Common myeloid progenitor, CD34-positive (primary cell): Measurements from ENCODE around the gene ZFP91.

ENCODE experiments used
- CTCF ChIA-PET: fragments of 350-600 bp; sonication (Branson Sonifier 250); formaldehyde crosslinking; loops from one replicate; lab custom pipeline; 2021; ENCODE audit warnings: antibody characterized with exemption; lab: Charles Lee
- POLR2A ChIA-PET: fragments of 350-600 bp; sonication (Branson Sonifier 250); formaldehyde crosslinking; loops from one replicate; lab custom pipeline; 2021; ENCODE audit warnings: antibody characterized with exemption; lab: Charles Lee
- DNase-seq, 3 donors: peaks; one replicate each; pipeline versions ENCODE4 v3.0.0 to v3.0.0-alpha.2; 2013
- H3K27ac ChIP-seq, 2 experiments: 1 replicate in 1 of 2; 2 replicates in 1 of 2; pipeline ENCODE4 v1.7.0; 2013; ENCODE audit warnings: inconsistent platforms in 2 of 2, low read length in 2 of 2, mild to moderate bottlenecking in 2 of 2, low read depth in 1 of 2, moderate library complexity in 1 of 2; ENCODE audit not compliant: severe bottlenecking in 2 of 2, insufficient read depth in 1 of 2, poor library complexity in 1 of 2
- H3K27me3 ChIP-seq, 5 experiments: replicated peaks in 2 of 5; 1 replicate in 3 of 5; 2 replicates in 2 of 5; pipeline versions ENCODE4 v1.6.1 to v1.7.0; 2013; ENCODE audit warnings: low read length in 4 of 5, mild to moderate bottlenecking in 2 of 5, moderate library complexity in 2 of 5, inconsistent platforms in 1 of 5; ENCODE audit not compliant: insufficient read depth in 5 of 5, control insufficient read depth in 4 of 5
- H3K36me3 ChIP-seq, 4 experiments: 1 replicate in 2 of 4; 2 replicates in 2 of 4; pipeline versions ENCODE4 v1.6.1 to v1.7.0; 2013; ENCODE audit warnings: low read length in 3 of 4, control low read depth in 1 of 4, mild to moderate bottlenecking in 1 of 4; ENCODE audit not compliant: control insufficient read depth in 4 of 4, insufficient read depth in 4 of 4
- H3K4me1 ChIP-seq, 4 experiments: 1 replicate in 3 of 4; 2 replicates in 1 of 4; pipeline versions ENCODE4 v1.6.1 to v1.7.1; 2013; ENCODE audit warnings: low read length in 3 of 4, mild to moderate bottlenecking in 3 of 4, control low read depth in 1 of 4, inconsistent platforms in 1 of 4, moderate library complexity in 1 of 4; ENCODE audit not compliant: control insufficient read depth in 4 of 4, insufficient read depth in 4 of 4; ENCODE audit errors: control extremely low read depth in 1 of 4
- H3K4me3 ChIP-seq, 7 experiments: 1 replicate in 4 of 7; 2 replicates in 3 of 7; pipeline versions ENCODE4 v1.5.1 to v1.7.0; 2013; ENCODE audit warnings: mild to moderate bottlenecking in 7 of 7, low read length in 6 of 7, moderate library complexity in 6 of 7, inconsistent platforms in 2 of 7, low read depth in 2 of 7, control low read depth in 1 of 7; ENCODE audit not compliant: insufficient read depth in 4 of 7, control insufficient read depth in 1 of 7; ENCODE audit errors: extremely low read depth in 1 of 7
- H3K9me3 ChIP-seq, 5 experiments: 1 replicate in 4 of 5; 2 replicates in 1 of 5; pipeline versions ENCODE4 v1.6.1 to v1.7.1; 2013; ENCODE audit warnings: low read length in 4 of 5, mild to moderate bottlenecking in 2 of 5, inconsistent platforms in 1 of 5, low read depth in 1 of 5, moderate library complexity in 1 of 5; ENCODE audit not compliant: control insufficient read depth in 4 of 5, insufficient read depth in 2 of 5; ENCODE audit errors: control extremely low read depth in 1 of 5
- WGBS: methylation state at CpG from one replicate; pipeline ENCODE4 v1.1.5; 2013; ENCODE audit not compliant: insufficient coverage; 5-methylcytosine and 5-hydroxymethylcytosine counted together

ZFP91 gene

GRCh38 chr11:58631378-58631777 is 52.5 kb downstream of the ZFP91 start:
- Histone ChIP-seq H3K36me3 (peaks cover 0 to 5% (median 0%) of the 10 kb centered on the region in 4 experiments), H3K27me3 (no peaks in the 10 kb centered on the region), H3K9me3 (no peaks in the 10 kb centered on the region), H3K27ac (no peak overlapping the region), H3K4me3 (no peak overlapping the region), H3K4me1 (peaks cover 0 to 7% (median 1%) of the 10 kb centered on the region in 4 experiments)
- CTCF ChIA-PET = interaction anchor here (1.0 to 5.0 kb wide), 7 partner anchors 9 to 528 kb away, joined by 3 to 45 read pairs (median 3); partner anchors contain the start of gene CNTF
- 100% methylated on average over 2 of the region's 3 CpGs for WGBS
- no peak for DNase-seq
- POLR2A ChIA-PET = no interaction called here

DNA sequence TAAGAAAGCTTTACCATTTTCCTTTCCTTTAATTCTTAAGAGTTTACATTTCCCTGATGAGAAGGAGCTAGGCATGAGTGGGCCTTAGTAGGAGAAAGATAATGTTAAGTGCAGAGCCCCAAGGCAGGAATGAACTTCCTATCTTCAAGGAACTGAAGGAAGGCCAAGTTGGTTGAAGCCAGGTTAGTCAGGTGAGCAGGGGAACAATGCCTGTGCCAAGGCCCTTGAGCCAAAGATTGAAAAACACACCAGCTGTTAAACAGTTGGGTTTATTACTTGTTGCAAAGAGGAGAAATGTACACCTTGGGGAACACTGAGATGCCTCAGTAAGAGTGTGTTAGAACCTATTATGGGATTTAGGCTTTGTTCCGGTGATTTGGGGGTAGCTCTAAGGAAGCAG is 53.6 kb downstream of the ZFP91 start:
- CTCF ChIA-PET = interaction anchor here (0.7 to 2.4 kb wide), 7 partner anchors 14 to 295 kb away, joined by 3 to 12 read pairs (median 3); no protein-coding TSS in a partner anchor
- Histone ChIP-seq H3K27me3 (no peaks in the 10 kb centered on the region), H3K4me3 (no peak overlapping the region), H3K27ac (no peak overlapping the region), H3K9me3 (no peaks in the 10 kb centered on the region), H3K36me3 (peaks cover 0 to 2% (median 0%) of the 10 kb centered on the region in 4 experiments), H3K4me1 (peaks cover 0 to 7% (median 0%) of the 10 kb centered on the region in 4 experiments)
- POLR2A ChIA-PET = no interaction called here
- DNase-seq = no peak
- WGBS = 100% methylated on average over 1 of the region's 1 CpG

GRCh38 chr11:58636587-58636986 is 57.7 kb downstream of the ZFP91 start:
- Histone ChIP-seq H3K27ac (no peak overlapping the region), H3K4me1 (peaks cover 3 to 20% (median 17%) of the 10 kb centered on the region in 4 experiments), H3K4me3 (no peak overlapping the region), H3K36me3 (no peaks in the 10 kb centered on the region), H3K27me3 (no peaks in the 10 kb centered on the region), H3K9me3 (no peaks in the 10 kb centered on the region)
- no peak for DNase-seq
- WGBS = 100% methylated on average over 2 of the region's 3 CpGs
- ChIA-PET CTCF (interaction anchor here (0.8 to 1.6 kb wide), 9 partner anchors 10 to 521 kb away, joined by 3 to 7 read pairs (median 3); no protein-coding TSS in a partner anchor), POLR2A (interaction anchor here (0.6 kb wide), 1 partner anchor 108 kb away, joined by 4 read pairs; no protein-coding TSS in a partner anchor)

DNA sequence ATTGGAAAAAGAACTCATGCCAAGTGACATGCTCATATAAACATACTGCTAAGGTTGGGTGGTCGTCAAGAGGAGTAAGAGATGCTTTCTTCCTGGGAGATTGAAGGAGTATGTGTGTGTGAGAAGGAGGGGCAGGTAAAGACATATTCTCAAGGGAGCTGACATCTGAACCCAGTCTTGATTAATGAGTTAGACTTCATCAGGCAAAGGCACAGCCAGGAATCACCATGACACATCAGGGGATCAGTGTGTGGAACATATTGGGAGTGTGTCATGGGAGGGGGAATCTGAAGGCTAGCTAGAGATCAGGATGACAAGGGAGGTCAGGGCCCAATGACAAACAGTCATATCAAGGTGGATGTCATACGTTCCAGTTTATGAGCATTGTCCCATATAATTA is 58.5 kb downstream of the ZFP91 start:
- CTCF ChIA-PET = interaction anchor here (0.6 to 4.3 kb wide), 9 partner anchors 9 to 971 kb away, joined by 3 to 30 read pairs (median 3); partner anchors contain the start of gene GLYAT
- Histone ChIP-seq H3K27me3 (no peaks in the 10 kb centered on the region), H3K36me3 (no peaks in the 10 kb centered on the region), H3K27ac (no peak overlapping the region), H3K9me3 (no peaks in the 10 kb centered on the region), H3K4me1 (peaks cover 3 to 20% (median 17%) of the 10 kb centered on the region in 4 experiments), H3K4me3 (no peak overlapping the region)
- no peak for DNase-seq
- WGBS = 100% methylated on average over 1 of the region's 2 CpGs
- POLR2A ChIA-PET = interaction anchor here (0.7 kb wide), 1 partner anchor 14 kb away, joined by 4 read pairs; no protein-coding TSS in a partner anchor

GRCh38 chr11:58639103-58639502 is 60.2 kb downstream of the ZFP91 start:
- H3K9me3 ChIP-seq = no peaks in the 10 kb centered on the region
- peaks cover 3 to 20% (median 17%) of the 10 kb centered on the region in 4 experiments for H3K4me1 ChIP-seq
- ChIA-PET CTCF (interaction anchor here (1.1 to 4.3 kb wide), 7 partner anchors 9 to 262 kb away, joined by 3 to 30 read pairs (median 3); no protein-coding TSS in a partner anchor), POLR2A (no interaction called here)
- DNase-seq = no peak
- H3K4me3 ChIP-seq = no peak overlapping the region
- no peak overlapping the region for H3K27ac ChIP-seq
- WGBS = 98% methylated on average over 6 of the region's 6 CpGs
- H3K27me3 ChIP-seq = no peaks in the 10 kb centered on the region
- no peaks in the 10 kb centered on the region for H3K36me3 ChIP-seq

DNA sequence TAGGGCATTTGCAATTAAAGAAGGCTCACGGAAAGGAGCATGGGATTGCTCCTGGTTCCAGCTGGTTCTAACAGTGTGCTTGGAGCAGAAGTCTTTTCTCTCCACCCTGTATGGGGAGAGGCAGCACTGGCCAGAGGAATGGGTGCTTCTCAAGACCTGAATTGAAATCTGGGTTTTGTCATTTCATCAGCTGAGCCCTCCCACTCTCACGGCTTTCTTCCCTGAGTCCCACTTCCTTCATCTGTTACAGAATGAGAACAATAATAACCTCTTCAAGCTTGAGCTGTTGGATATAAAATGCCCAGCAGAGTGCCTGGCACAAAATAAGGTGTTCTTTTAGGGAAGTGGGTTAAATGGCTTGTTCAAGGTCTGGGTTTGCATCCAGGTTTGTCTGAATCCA is 60.8 kb downstream of the ZFP91 start:
- Histone ChIP-seq H3K27ac (no peak overlapping the region), H3K36me3 (no peaks in the 10 kb centered on the region), H3K4me1 (peaks cover 3 to 20% (median 17%) of the 10 kb centered on the region in 4 experiments), H3K4me3 (no peak overlapping the region), H3K27me3 (no peaks in the 10 kb centered on the region), H3K9me3 (no peaks in the 10 kb centered on the region)
- POLR2A ChIA-PET = no interaction called here
- peak in 2 of 3 donors; percentile 24 to 25 for DNase-seq
- WGBS = 100% methylated on average over 1 of the region's 2 CpGs
- CTCF ChIA-PET = interaction anchor here (1.1 to 4.3 kb wide), 7 partner anchors 9 to 261 kb away, joined by 3 to 30 read pairs (median 4); no protein-coding TSS in a partner anchor

- WGBS = 0% methylated on average over 1 of the region's 1 CpG
- peaks cover 0 to 2% (median 2%) of the 10 kb centered on the region in 5 experiments for H3K9me3 ChIP-seq
- DNase-seq = peak in 2 of 3 donors; percentile 58 to 76
- H3K36me3 ChIP-seq = no peaks in the 10 kb centered on the region
- peak overlapping the region in 1 of 2 experiments; percentile 8 for H3K27ac ChIP-seq
- POLR2A ChIA-PET = no interaction called here
- H3K4me3 ChIP-seq = no peak overlapping the region
- peaks cover 3 to 20% (median 17%) of the 10 kb centered on the region in 4 experiments for H3K4me1 ChIP-seq
- H3K27me3 ChIP-seq = no peaks in the 10 kb centered on the region
- CTCF ChIA-PET = interaction anchor here (0.7 to 4.3 kb wide), 7 partner anchors 12 to 261 kb away, joined by 3 to 30 read pairs (median 4); no protein-coding TSS in a partner anchor
Measured at GRCh38 chr11:58640386-58641023, 61.6 kb downstream of the ZFP91 start.
